GM12801 (cell line): ENCODE data around the gene TXNDC11.

Source experiments
- CTCF ChIP-seq: IDR thresholded peaks from one replicate; pipeline ENCODE4 v1.5.1; 2011; ENCODE audit warnings: control low read depth; ENCODE audit not compliant: insufficient read length; ENCODE audit errors: extremely low read depth

The TXNDC11 gene

GRCh38 chr16:11722468-11722808 lies 20.2 kb downstream of the TXNDC11 start:
- TF ChIP-seq CTCF, result no peak

- TF ChIP-seq CTCF, result no peak
Observed at GRCh38 chr16:11721781-11722467, 20.7 kb downstream of the TXNDC11 start.

GRCh38 chr16:11719762-11720161 lies 22.9 kb downstream of the TXNDC11 start:
- no peak for TF ChIP-seq CTCF

- no peak for TF ChIP-seq CTCF
Observed at GRCh38 chr16:11719171-11719570, 23.5 kb downstream of the TXNDC11 start.

GRCh38 chr16:11717811-11718210 lies 24.8 kb downstream of the TXNDC11 start:
- TF ChIP-seq CTCF, result no peak

GRCh38 chr16:11716336-11716735 lies 26.3 kb downstream of the TXNDC11 start:
- TF ChIP-seq CTCF, result no peak

- no peak for TF ChIP-seq CTCF
Observed at GRCh38 chr16:11715246-11715947, 27.3 kb downstream of the TXNDC11 start.
